HFFc6 (cell line): Measurements from ENCODE around the gene TMEM141. TPM values are rescaled to one million over a fixed set of nuclear protein-coding genes. Genes with fewer than 3 reads are reported as not detected.

Source experiments
- DNase-seq: peaks from one replicate; pipeline ENCODE4 v3.0.0-alpha.2; 2018
- H3K27ac Mint-ChIP-seq: 2 replicates; pipeline ENCODE4 v1.8.0; 2020; ENCODE audit warnings: mild to moderate bottlenecking, mixed read lengths
- H3K27me3 Mint-ChIP-seq: 2 replicates; pipeline ENCODE4 v1.8.0; 2021; ENCODE audit warnings: mild to moderate bottlenecking, moderate library complexity, mixed read lengths; ENCODE audit not compliant: insufficient read depth
- H3K36me3 Mint-ChIP-seq: 2 replicates; pipeline ENCODE4 v1.8.0; 2021; ENCODE audit warnings: low read depth, mixed read lengths
- H3K4me1 Mint-ChIP-seq: 2 replicates; pipeline ENCODE4 v1.8.0; 2020; ENCODE audit warnings: low read depth, mixed read lengths
- H3K4me3 Mint-ChIP-seq: 2 replicates; pipeline ENCODE4 v1.8.0; 2020; ENCODE audit warnings: mild to moderate bottlenecking, moderate library complexity, mixed read lengths
- H3K9me3 Mint-ChIP-seq: 2 replicates; pipeline ENCODE4 v1.8.0; 2020; ENCODE audit warnings: mild to moderate bottlenecking, mixed read lengths
- total RNA-seq, 6 experiments: library from RNA; stranded (reverse); fragmentation: NEBNext Ultra II Directional; extraction: Animal tissue kit (Norgen Biotek cat#: 25700); gene quantifications; 2 replicates in 1 of 6; 3 replicates in 5 of 6; pipeline ENCODE4 v1.2.3, GENCODE V29; 2021
- TF ChIP-seq, protein P1 (sequence below): fragments of 200-600 bp; sonication (generic); IDR thresholded peaks from 2 replicates; pipeline ENCODE4 v1.5.0; 2021; ENCODE audit warnings: antibody characterized with exemption, mild to moderate bottlenecking

The TMEM141 gene
- total RNA-seq, 6 experiments from 2014 or later: 46.1 to 62.2 (median 52.6) TPM

DNA sequence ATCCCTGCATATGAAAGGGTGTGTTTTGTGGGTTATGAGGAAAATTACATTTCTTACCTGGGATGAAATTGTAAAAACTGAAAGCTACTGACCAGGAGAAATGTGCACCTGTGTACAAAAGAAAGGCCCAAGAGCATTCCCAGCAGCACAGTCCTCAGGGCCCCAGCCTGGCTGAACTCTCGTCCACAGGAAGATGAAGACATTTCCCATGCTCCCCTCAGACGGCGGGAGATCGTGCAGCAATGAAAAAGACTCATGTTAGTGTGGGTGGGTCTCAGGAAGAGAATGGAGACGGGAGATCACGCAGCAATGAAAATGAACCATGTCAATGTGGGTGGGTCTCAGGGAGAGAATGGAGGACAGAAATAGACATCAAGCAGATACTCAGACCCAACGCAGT lies 14.2 kb upstream of the TMEM141 start:
- Mint-ChIP-seq H3K27me3 (peaks cover 44% of the 10 kb centered on the region), H3K9me3 (peaks cover 16% of the 10 kb centered on the region), H3K27ac (no peak overlapping the region), H3K36me3 (peaks cover 15% of the 10 kb centered on the region), H3K4me3 (peak overlapping the region; percentile 30; the same call in 1 of the 2 replicates), H3K4me1 (peaks cover 6% of the 10 kb centered on the region; the same call in 1 of the 2 replicates)
- no peak for DNase-seq
- TF ChIP-seq, protein P1, sequence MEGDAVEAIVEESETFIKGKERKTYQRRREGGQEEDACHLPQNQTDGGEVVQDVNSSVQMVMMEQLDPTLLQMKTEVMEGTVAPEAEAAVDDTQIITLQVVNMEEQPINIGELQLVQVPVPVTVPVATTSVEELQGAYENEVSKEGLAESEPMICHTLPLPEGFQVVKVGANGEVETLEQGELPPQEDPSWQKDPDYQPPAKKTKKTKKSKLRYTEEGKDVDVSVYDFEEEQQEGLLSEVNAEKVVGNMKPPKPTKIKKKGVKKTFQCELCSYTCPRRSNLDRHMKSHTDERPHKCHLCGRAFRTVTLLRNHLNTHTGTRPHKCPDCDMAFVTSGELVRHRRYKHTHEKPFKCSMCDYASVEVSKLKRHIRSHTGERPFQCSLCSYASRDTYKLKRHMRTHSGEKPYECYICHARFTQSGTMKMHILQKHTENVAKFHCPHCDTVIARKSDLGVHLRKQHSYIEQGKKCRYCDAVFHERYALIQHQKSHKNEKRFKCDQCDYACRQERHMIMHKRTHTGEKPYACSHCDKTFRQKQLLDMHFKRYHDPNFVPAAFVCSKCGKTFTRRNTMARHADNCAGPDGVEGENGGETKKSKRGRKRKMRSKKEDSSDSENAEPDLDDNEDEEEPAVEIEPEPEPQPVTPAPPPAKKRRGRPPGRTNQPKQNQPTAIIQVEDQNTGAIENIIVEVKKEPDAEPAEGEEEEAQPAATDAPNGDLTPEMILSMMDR: no peak

DNA sequence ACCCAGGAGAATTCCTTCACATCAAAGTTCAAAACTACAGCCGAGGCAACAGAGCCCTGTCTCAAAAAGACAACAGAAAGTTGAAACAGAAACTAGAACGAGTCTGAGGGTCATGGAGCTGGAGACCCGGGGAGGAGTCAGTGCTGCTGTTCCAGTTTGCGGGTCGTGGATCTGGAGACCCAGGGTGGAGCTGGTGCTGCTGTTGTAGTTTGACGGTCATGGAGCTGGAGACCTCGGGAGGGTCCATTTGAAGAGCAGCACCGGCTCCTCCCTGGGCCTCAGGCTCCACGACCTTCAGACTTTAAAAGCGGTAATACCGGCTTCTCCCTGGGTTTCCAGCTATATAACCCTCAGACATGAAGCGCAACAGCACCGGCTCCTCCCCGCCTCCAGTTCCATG lies 13.8 kb upstream of the TMEM141 start:
- Mint-ChIP-seq H3K27ac (no peak overlapping the region), H3K27me3 (peaks cover 44% of the 10 kb centered on the region), H3K36me3 (peaks cover 15% of the 10 kb centered on the region), H3K4me1 (peaks cover 6% of the 10 kb centered on the region; the same call in 1 of the 2 replicates), H3K9me3 (peaks cover 16% of the 10 kb centered on the region), H3K4me3 (peak overlapping the region; percentile 30; the same call in 1 of the 2 replicates)
- TF ChIP-seq, protein P1: no peak
- no peak for DNase-seq

DNA sequence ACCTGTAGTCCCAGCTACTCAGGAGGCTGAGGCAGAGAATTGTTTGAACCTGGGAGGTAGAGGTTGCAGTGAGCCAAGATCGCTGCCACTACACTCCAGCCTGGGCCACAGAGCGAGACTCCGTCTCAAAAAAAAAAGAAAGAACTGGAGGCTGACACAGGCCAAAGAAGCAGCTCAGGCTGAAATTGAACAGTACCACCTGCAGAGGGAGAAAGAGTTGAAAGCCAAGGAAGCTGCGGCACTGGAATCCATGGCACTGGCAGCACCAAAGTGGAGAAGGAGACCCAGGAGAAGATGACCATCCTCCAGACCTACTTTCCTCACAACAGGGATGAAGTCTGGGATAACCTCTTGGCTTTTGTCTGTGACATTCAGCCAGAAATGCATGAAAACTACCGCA lies 11.3 kb upstream of the TMEM141 start:
- H3K4me1 Mint-ChIP-seq: peaks cover 6% of the 10 kb centered on the region; the same call in 1 of the 2 replicates
- H3K4me3 Mint-ChIP-seq: no peak overlapping the region
- H3K27me3 Mint-ChIP-seq: peaks cover 44% of the 10 kb centered on the region
- H3K36me3 Mint-ChIP-seq: peaks cover 6% of the 10 kb centered on the region; the same call in 1 of the 2 replicates
- no peak for DNase-seq
- H3K27ac Mint-ChIP-seq: no peak overlapping the region
- H3K9me3 Mint-ChIP-seq: peaks cover 5% of the 10 kb centered on the region
- TF ChIP-seq, protein P1: peak; percentile 31

DNA sequence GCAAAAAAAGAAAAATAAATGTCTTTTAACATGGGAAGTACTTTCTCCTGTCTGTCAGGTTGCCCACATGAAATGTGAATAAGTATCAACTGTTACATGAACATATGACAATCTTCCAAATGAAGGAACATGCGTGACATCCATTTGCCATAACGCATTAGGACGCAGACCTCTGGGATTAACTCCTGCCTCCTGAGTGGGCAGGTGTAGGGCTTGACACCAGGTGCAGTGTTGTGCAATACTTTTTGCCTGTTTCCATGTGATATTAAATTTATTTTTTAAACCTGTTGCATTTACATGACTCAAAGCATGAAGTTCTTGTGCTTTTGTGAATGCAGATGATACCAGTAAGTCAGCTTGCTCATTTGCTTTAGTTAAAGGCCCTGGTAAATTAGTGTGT lies 8.7 kb upstream of the TMEM141 start:
- no peak for DNase-seq
- peaks cover 2% of the 10 kb centered on the region for H3K4me1 Mint-ChIP-seq
- TF ChIP-seq, protein P1: no peak
- H3K27me3 Mint-ChIP-seq: peaks cover 32% of the 10 kb centered on the region
- peaks cover 5% of the 10 kb centered on the region for H3K9me3 Mint-ChIP-seq
- H3K4me3 Mint-ChIP-seq: no peak overlapping the region
- H3K36me3 Mint-ChIP-seq: peaks cover 6% of the 10 kb centered on the region; the same call in 1 of the 2 replicates
- H3K27ac Mint-ChIP-seq: no peak overlapping the region

DNA sequence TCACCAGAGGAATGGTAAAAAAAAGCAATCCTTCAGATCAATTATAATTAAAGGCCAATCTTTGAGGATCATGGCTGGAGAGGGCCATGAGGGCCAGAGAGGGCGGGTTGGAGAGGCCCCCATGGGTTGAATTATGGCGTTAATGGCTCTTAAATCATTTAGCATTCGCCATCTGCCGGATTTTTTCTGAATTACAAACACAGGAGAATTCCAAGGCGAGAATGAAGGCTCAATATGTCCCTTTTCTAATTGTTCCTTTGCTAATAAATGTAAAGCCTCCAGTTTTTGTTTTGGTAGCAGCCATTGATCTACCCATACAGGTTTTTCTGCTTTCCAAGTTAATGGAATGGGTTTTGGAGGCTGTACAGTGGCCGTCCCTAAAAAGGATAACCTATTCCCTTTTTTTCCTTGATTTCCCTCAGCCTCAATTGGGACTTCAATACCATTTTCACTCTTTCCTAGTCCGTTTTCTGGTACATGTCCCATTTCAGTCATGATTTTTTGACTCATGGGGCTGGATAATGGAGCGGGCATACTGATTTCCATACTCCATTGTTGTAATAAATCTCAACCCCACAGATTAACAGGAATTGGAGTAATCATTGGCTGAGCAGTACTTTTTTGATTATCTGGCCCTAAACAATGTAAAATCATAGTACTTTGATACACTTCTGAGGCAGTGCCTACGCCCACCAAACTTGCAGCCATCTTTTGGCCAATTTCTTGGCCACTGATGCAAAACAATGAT lies 6.7 kb upstream of the TMEM141 start:
- H3K27me3 Mint-ChIP-seq: peaks cover 12% of the 10 kb centered on the region
- H3K4me1 Mint-ChIP-seq: peaks cover 19% of the 10 kb centered on the region
- no peak overlapping the region for H3K27ac Mint-ChIP-seq
- TF ChIP-seq, protein P1: peak; percentile 81
- H3K9me3 Mint-ChIP-seq: no peaks in the 10 kb centered on the region
- H3K36me3 Mint-ChIP-seq: no peaks in the 10 kb centered on the region; the same call in 1 of the 2 replicates
- no peak overlapping the region for H3K4me3 Mint-ChIP-seq
- peak; percentile 23 for DNase-seq
